Endothelial cell of umbilical vein (primary cell): ENCODE results near the gene ANKRD13D. TPM values are rescaled to one million over a fixed set of nuclear protein-coding genes. Genes with fewer than 3 reads are reported as not detected.

Source experiments
- BruUV-seq: library from RNA; stranded (reverse); fragments of 400-500 nt; replicated peaks from 2 replicates; lab custom pipeline; 2021; lab: Mats Ljungman, UMichigan
- CTCF ChIA-PET: fragments of 300-600, 350-600 bp; sonication (Branson Sonifier 250); formaldehyde crosslinking; loops from one replicate; lab custom pipeline; 2021; ENCODE audit warnings: antibody characterized with exemption, inconsistent platforms; lab: Charles Lee
- POLR2A ChIA-PET: fragments of 300-600, 350-600 bp; sonication (Branson Sonifier 250); formaldehyde crosslinking; loops from one replicate; lab custom pipeline; 2021; ENCODE audit warnings: antibody characterized with exemption, inconsistent platforms; lab: Charles Lee
- DNase-seq: peaks from one replicate; pipeline ENCODE4 v3.0.0-alpha.2; 2011; ENCODE audit warnings: low read depth, low spot score
- FAIRE-seq: peaks from 2 replicates; lab custom pipeline; 2011; peaks lifted over from hg19 to GRCh38; lab: Jason Lieb, UNC
- H2AFZ ChIP-seq: 2 replicates; pipeline ENCODE4 v1.6.0; 2012; ENCODE audit warnings: low read depth, low read length, control low read depth, inconsistent platforms
- H3K27ac ChIP-seq: 2 replicates; pipeline ENCODE4 v1.5.1; 2011; ENCODE audit warnings: low read depth, mild to moderate bottlenecking, control low read depth, low read length, moderate library complexity; ENCODE audit not compliant: insufficient read depth
- H3K27me3 ChIP-seq, 2 experiments: 2 replicates each; pipeline versions ENCODE4 v1.6.0 to v1.6.1; 2011; ENCODE audit warnings: low read length in 2 of 2, mixed read lengths in 1 of 2; ENCODE audit not compliant: control insufficient read depth in 2 of 2, insufficient read depth in 2 of 2
- H3K36me3 ChIP-seq, 2 experiments: 2 replicates in 1 of 2; 3 replicates in 1 of 2; pipeline ENCODE4 v1.5.1; 2011; ENCODE audit warnings: low read length in 2 of 2, mild to moderate bottlenecking in 1 of 2, moderate library complexity in 1 of 2; ENCODE audit not compliant: control insufficient read depth in 2 of 2, insufficient read depth in 2 of 2; ENCODE audit errors: extremely low read depth in 1 of 2
- H3K4me1 ChIP-seq: 3 replicates; pipeline ENCODE4 v1.5.1; 2011; ENCODE audit warnings: mild to moderate bottlenecking, low read length; ENCODE audit not compliant: control insufficient read depth, insufficient read depth; ENCODE audit errors: extremely low read depth
- H3K4me2 ChIP-seq: 2 replicates; pipeline ENCODE4 v1.6.1; 2011; ENCODE audit warnings: low read length, control low read depth, mixed read lengths; ENCODE audit not compliant: insufficient read depth
- H3K4me3 ChIP-seq, 3 experiments: fragments of 200-600 bp in 1 of 3; sonication (generic), shearing (Covaris generic) in 1 of 3; replicated peaks in 1 of 3; 2 replicates each; pipeline ENCODE4 v1.5.1; 2011 to 2016; ENCODE audit warnings: control low read depth in 3 of 3, low read length in 3 of 3, mild to moderate bottlenecking in 2 of 3, inconsistent platforms in 1 of 3, low read depth in 1 of 3, moderate library complexity in 1 of 3; ENCODE audit not compliant: insufficient read depth in 1 of 3
- H3K79me2 ChIP-seq: 2 replicates; pipeline ENCODE4 v1.6.0; 2012; ENCODE audit warnings: low read length, inconsistent platforms; ENCODE audit not compliant: control insufficient read depth, insufficient read depth
- H3K9ac ChIP-seq: replicated peaks from 2 replicates; pipeline ENCODE3; 2011; ENCODE audit warnings: low read length, control low read depth; ENCODE audit not compliant: insufficient read depth; ENCODE audit errors: extremely low read depth
- H3K9me1 ChIP-seq: replicated peaks from 3 replicates; pipeline ENCODE4 v1.6.0; 2011; ENCODE audit warnings: mild to moderate bottlenecking, low read length; ENCODE audit not compliant: control insufficient read depth, insufficient read depth; ENCODE audit errors: extremely low read depth
- H3K9me3 ChIP-seq: replicated peaks from 2 replicates; pipeline ENCODE4 v1.5.1; 2012; ENCODE audit warnings: low read length, inconsistent platforms; ENCODE audit not compliant: control insufficient read depth, insufficient read depth
- H4K20me1 ChIP-seq: replicated peaks from 2 replicates; pipeline ENCODE3; 2011; ENCODE audit warnings: mild to moderate bottlenecking, low read length; ENCODE audit not compliant: control insufficient read depth, insufficient read depth; ENCODE audit errors: extremely low read depth
- FOS ChIP-seq: IDR thresholded peaks from 2 replicates; pipeline ENCODE4 v1.6.1; 2011; ENCODE audit warnings: mild to moderate bottlenecking, low read length, moderate library complexity, borderline replicate concordance; ENCODE audit not compliant: insufficient read depth
- GATA2 ChIP-seq: IDR thresholded peaks from 2 replicates; pipeline ENCODE4 v1.7.0; 2011; ENCODE audit warnings: low read depth, mild to moderate bottlenecking, moderate library complexity, mixed read lengths, low read length; ENCODE audit not compliant: insufficient read length, insufficient read depth
- JUN ChIP-seq: IDR thresholded peaks from 2 replicates; pipeline ENCODE4 v1.6.1; 2011; ENCODE audit warnings: borderline replicate concordance, low read depth; ENCODE audit not compliant: insufficient read length, insufficient read depth
- MYC ChIP-seq: IDR thresholded peaks from one replicate; pipeline ENCODE4 v1.6.1; 2011; ENCODE audit warnings: mild to moderate bottlenecking, low read depth, low read length
- POLR2AphosphoS5 ChIP-seq: IDR thresholded peaks from 2 replicates; pipeline ENCODE4 v1.6.1; 2012; ENCODE audit warnings: low read depth, mild to moderate bottlenecking, control low read depth, low read length, moderate library complexity; ENCODE audit not compliant: insufficient read depth
- dilution Hi-C: fragments of 300-500 bp; cut with MboI; formaldehyde crosslinking; loops from one replicate; pipeline ENCODE4 v1.15.0; 2019; ENCODE audit warnings: low sequenced_read_pairs; ENCODE audit not compliant: extremely low pct_ligation_motif_present
- intact Hi-C: fragments of 100-400 bp; cut with micrococcal nuclease; formaldehyde crosslinking; loops from one replicate; pipeline ENCODE4 v1.10.0; 2022
- polyA plus RNA-seq, 4 experiments: library from polyadenylated mRNA; depleted of rRNA in 3 of 4; stranded (reverse) in 3 of 4; unstranded in 1 of 4; fragments of >200 nt; gene quantifications; 2 replicates each; pipeline versions ENCODE4 v1.2.1 to v1.2.3, GENCODE V29; 2011 to 2012; ENCODE audit warnings: missing spikeins in 1 of 4
- total RNA-seq: library from RNA; stranded (reverse); gene quantifications from 2 replicates; pipeline ENCODE4 v1.2.3, GENCODE V29; 2021
- TF ChIP-seq, protein P1 (sequence below), 2 donors: IDR thresholded peaks; 1 replicate in 1 of 2; 2 replicates in 1 of 2; pipeline ENCODE4 v1.5.1; 2011; ENCODE audit warnings: low read length in 2 of 2, mild to moderate bottlenecking in 2 of 2, moderate library complexity in 2 of 2, control low read depth in 1 of 2, inconsistent platforms in 1 of 2, low read depth in 1 of 2; ENCODE audit not compliant: insufficient read depth in 1 of 2; ENCODE audit errors: extremely low read depth in 1 of 2

Gene ANKRD13D
- total and polyA plus RNA-seq, 2 donors (not counting 3 experiments of a cell fraction or from before 2014, with no cell fraction given): 43.5 to 57.5 TPM

DNA sequence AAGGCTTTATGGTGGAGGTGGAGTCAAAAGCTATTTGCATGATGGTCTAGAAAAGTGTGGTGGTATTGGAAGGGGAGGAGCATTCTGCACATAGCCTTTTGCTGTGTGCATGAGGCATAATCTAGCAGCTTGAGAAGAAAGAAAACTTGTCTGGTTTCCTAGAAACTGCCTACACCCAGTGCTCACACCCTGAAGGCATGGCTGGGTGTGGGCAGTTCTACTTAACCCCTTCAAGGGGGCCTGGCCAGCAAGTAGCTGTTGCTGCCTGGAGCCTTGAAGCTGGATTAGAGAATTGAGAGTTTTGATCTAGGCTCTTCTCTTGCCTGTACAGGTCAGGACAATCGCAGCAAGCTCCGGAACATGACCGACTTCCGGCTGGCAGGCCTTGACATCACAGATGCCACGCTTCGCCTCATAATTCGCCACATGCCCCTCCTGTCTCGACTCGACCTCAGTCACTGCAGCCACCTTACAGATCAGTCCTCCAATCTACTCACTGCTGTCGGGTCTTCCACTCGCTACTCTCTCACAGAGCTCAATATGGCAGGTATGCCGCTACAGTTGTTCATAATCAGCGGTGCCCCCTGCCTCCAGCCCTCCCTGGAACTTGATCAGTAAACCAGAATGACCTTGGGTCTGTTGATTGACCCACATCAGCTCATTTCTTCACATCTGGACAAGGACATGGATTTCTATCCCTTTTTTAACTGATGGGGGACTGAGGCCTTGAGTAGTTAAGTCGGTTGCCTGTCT, 35.1 kb upstream of the ANKRD13D start:
- Histone ChIP-seq H3K9me3 (no peaks in the 10 kb centered on the region), H3K4me2 (no peak overlapping the region), H3K4me3 (no peak overlapping the region), H3K79me2 (no peaks in the 10 kb centered on the region), H3K27me3 (no peaks in the 10 kb centered on the region), H4K20me1 (no peaks in the 10 kb centered on the region), H2AFZ (no peak overlapping the region), H3K9me1 (no peaks in the 10 kb centered on the region), H3K4me1 (no peaks in the 10 kb centered on the region), H3K36me3 (peaks cover 60 to 62% of the 10 kb centered on the region in 2 experiments), H3K27ac (no peak overlapping the region), H3K9ac (no peak overlapping the region)
- peak; percentile 9 for TF ChIP-seq POLR2AphosphoS5
- no peak for TF ChIP-seq FOS
- no peak for TF ChIP-seq GATA2
- DNase-seq (no peak), FAIRE-seq (no peak)
- dilution Hi-C loops: no loop called here
- BruUV-seq: no TSS peak
- ChIA-PET CTCF (interaction anchor here (1.1 to 2.8 kb wide), 6 partner anchors 8 to 129 kb away, joined by 3 to 30 read pairs (median 6); partner anchors contain the start of gene ANKRD13D), POLR2A (no interaction called here)
- intact Hi-C loops: no loop called here

DNA sequence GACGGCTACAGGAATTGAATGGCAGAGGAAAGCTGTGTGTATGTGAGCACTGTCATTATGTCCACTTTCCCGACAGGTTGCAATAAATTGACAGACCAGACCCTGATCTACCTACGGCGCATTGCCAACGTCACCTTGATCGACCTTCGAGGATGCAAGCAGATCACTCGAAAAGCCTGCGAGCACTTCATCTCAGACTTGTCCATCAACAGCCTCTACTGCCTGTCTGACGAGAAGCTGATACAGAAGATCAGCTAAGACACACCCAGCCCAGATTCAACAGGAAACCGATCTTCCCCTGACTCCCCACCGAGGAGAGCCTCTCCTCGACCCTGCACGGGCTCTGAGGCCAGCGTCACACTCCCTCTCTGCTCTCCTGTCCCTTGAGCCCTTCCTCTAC, 34.3 kb upstream of the ANKRD13D start:
- dilution Hi-C loops (no loop called here), intact Hi-C loops (no loop called here)
- H4K20me1 ChIP-seq: no peaks in the 10 kb centered on the region
- no peak overlapping the region for H2AFZ ChIP-seq
- H3K36me3 ChIP-seq: peaks cover 53 to 61% of the 10 kb centered on the region in 2 experiments
- no peak overlapping the region for H3K27ac ChIP-seq
- ChIA-PET CTCF (interaction anchor here (1.9 to 2.8 kb wide), 4 partner anchors 8 to 128 kb away, joined by 5 to 30 read pairs (median 11); no protein-coding TSS in a partner anchor), POLR2A (interaction anchor here (1.1 kb wide), 1 partner anchor 63 kb away, joined by 3 read pairs; no protein-coding TSS in a partner anchor)
- BruUV-seq: no TSS peak
- TF ChIP-seq JUN: no peak
- TF ChIP-seq MYC: no peak
- TF ChIP-seq FOS: no peak
- TF ChIP-seq, protein P1, sequence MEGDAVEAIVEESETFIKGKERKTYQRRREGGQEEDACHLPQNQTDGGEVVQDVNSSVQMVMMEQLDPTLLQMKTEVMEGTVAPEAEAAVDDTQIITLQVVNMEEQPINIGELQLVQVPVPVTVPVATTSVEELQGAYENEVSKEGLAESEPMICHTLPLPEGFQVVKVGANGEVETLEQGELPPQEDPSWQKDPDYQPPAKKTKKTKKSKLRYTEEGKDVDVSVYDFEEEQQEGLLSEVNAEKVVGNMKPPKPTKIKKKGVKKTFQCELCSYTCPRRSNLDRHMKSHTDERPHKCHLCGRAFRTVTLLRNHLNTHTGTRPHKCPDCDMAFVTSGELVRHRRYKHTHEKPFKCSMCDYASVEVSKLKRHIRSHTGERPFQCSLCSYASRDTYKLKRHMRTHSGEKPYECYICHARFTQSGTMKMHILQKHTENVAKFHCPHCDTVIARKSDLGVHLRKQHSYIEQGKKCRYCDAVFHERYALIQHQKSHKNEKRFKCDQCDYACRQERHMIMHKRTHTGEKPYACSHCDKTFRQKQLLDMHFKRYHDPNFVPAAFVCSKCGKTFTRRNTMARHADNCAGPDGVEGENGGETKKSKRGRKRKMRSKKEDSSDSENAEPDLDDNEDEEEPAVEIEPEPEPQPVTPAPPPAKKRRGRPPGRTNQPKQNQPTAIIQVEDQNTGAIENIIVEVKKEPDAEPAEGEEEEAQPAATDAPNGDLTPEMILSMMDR (IDR thresholded peaks at IDR 0.05; ENCODE audit: extremely low read depth in 1 of 2, insufficient read depth in 1 of 2, low read depth in 1 of 2, low read length in 2 of 2): no peak
- TF ChIP-seq GATA2: no peak
- TF ChIP-seq POLR2AphosphoS5: peak; percentile 4
- no peaks in the 10 kb centered on the region for H3K9me1 ChIP-seq
- no peaks in the 10 kb centered on the region for H3K4me1 ChIP-seq
- no peak for DNase-seq
- FAIRE-seq: no peak
- no peaks in the 10 kb centered on the region for H3K79me2 ChIP-seq
- no peak overlapping the region for H3K4me2 ChIP-seq
- no peaks in the 10 kb centered on the region for H3K27me3 ChIP-seq
- H3K9ac ChIP-seq: no peak overlapping the region
- no peaks in the 10 kb centered on the region for H3K9me3 ChIP-seq
- no peak overlapping the region for H3K4me3 ChIP-seq
